Stimulated activated CD8-positive, alpha-beta memory T cell treated with anti-CD3 and anti-CD28 coated beads, Interleukin-4, amount 100 ng/mL, for 1 hour (primary cell): ENCODE results near the gene ADGRL1.

Experiments used
- DNase-seq, 2 donors: peaks; one replicate each; pipeline ENCODE4 v3.0.0-alpha.2; 2020; ENCODE audit warnings: low read depth in 2 of 2, low spot score in 1 of 2

ADGRL1 gene

DNA sequence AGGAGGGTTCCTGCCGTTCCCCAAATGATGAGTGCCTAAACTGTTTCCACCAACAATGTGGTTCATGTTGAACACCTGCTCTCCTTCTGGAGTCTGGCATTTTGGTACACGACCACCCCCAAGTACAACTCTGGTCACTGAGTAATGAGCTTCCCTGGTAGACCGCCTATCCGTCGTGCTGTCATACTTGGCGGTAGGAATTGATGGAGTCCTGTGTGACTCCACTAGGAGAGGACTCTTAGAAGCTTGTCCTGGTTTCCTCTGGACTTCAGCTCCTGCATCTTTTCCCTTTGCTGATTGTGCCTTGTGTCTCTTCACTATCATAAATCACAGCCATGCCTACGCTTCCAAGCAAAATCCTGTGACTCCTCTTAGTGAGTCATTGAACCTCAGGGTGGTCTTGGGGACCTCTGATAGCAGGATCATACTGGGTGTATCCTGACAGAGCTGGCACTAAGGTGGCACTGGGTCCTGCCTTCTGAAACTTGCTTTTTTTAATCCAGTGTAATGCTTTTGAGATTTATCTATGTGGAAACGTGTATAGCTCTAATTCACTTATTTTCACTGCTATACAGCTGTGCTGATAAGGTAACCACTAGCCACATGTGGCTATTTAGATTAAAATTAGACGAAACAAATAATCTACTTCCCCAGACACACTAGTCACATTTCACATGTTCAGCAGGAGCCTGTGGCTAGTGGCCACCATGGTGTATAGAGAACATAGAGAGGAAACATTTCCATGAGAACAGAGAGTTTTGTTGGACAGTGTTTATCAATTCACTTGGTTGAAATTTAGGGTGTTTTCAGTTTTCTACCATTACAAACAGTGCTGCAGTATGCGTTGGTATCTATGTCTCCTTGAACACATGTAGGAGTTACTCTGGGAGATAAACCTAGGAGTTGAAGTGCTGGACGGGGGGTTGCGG, 63.4 kb downstream of the ADGRL1 start:
- no peak for DNase-seq

DNA sequence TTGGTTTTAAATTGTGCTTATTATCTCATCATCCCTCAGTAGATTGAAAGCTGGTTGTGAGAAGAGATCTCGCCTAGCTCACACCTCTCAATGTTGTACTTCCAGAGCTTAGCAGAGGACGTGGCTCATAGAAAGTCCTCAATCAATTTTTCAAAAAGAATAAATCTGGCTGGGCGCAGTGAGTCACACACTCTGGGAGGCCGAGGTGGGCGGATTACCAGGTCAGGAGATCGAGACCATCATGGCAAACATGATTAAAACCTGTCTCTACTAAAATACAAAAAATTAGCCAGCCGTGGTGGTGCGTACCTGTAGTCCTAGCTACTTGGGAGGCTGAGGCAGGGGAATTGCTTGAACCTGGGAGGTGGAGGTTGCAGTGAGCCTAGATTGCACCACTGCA, 64.9 kb downstream of the ADGRL1 start:
- DNase-seq = no peak

DNA sequence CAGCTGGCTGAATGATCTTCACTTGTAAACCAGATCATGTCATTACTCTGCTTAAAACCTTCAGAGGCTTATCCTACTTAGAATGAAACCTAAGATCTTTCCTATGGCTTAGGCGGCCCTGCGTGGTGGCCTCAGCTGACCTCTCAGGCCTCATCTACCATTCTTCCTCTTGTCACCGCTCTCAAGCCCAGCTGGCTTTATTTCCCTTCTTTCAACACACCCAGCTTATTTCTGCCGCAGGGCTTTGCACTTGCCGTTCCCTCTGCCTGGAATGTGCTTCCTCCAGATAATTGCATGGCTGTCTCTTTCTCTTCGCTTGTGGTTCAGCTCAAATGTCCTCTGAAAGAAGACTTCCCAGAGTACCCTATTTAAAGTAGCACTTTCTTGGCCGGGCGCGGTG, 66.0 kb downstream of the ADGRL1 start:
- no peak for DNase-seq

DNA sequence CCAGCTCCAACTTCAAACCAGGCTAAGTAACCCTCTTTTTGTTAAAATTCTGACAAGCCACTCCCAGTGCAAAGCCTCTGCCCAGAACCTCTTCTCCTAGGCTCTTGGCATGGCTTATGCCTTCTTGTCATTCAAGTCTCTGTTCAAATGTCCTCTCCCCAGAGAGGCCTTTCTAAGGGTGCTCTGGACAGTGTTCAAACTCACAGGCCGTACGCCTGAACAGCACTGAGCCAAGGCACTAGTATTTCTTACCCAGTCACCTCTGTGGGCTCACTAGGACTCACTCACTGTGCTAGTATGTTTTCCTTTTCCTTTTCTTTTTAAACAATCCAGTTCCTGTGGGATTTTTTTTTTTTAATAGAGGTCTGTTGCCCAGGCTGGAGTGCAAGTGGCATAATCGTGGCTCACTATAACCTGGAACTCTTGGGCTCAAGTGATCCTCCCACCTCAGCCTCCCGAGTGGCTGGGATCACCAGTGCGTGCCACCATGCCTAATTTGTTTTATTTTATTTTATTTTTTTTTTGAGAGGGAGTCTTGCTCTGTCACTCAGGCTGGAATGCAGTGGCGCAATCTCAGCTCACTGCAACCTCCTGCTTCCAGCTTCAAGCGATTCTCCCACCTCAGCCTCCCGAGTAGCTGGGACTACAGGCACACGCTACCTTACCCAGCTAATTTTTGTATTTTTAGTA, 67.2 kb downstream of the ADGRL1 start:
- DNase-seq = no peak

DNA sequence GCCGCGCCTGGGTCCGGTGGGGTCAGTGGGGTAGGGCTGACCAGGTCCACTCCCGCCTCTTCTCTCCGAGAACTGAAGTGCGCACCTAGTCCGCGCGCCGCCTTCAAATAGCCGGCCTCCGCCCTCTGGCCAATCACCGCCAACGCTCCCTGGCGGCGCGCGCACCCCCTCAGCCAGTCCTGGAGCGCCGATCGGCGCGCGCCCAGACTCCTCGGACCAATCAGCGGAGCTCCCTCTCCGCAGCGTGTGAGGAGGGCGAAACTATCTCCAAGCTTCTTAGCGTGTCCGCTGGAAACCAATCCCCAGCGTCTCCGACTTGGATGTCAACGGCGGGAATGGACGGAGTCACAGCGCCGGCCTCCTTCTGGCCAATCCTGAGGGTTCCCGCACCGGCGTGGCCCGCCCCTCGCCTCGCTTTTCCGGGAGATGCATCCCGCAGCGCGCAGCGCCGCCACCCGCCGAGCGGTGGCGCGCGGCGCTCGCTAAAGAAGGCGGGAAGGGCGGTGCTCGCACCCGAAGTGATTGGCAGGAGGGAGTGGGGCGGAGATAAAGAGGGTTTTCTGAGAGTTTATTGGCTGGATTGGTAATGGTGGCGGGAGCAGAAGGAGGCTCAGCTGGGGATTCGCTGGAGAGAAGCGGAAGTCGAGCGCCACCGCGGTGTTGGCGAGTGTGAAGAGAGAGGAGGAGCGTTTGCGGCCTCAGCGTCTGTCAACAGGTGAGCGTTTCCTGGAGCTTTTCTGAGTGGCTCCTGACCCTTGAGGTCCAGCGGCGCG, 69.3 kb downstream of the ADGRL1 start, which contains the start of gene ASF1B:
ASF1B (minus strand) TSS at position 81 of the 773 bp plus-strand sequence. CDS start 133 bp downstream, outside the sequence.
- peak; percentile 88 to 95 for DNase-seq

DNA sequence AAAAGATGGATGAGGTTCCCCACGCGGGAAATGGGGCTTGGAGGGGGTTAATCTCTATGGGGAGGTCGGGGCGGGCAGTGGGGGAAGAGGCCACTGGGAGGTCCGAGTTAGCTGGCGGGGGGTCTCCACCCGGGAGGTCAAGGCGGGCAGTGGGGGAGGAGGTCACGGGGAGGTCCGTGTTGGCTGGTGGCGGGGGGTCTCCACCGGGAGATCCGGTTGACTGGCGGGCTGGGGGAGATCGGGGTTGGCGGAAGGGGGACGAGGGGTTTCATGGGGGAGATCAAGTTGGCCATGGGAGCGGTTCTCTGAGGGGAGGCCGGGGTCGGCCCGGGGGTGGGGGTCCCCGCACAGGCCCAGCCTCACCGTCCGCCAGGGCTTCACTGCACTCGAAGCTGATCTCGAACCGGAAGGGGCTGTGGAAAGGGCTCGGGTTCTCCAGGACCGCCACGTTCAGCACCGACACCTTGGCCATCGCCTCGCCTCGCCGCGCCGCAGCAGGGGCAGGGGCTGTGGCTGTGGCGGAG, 69.9 kb downstream of the ADGRL1 start:
- no peak for DNase-seq

DNA sequence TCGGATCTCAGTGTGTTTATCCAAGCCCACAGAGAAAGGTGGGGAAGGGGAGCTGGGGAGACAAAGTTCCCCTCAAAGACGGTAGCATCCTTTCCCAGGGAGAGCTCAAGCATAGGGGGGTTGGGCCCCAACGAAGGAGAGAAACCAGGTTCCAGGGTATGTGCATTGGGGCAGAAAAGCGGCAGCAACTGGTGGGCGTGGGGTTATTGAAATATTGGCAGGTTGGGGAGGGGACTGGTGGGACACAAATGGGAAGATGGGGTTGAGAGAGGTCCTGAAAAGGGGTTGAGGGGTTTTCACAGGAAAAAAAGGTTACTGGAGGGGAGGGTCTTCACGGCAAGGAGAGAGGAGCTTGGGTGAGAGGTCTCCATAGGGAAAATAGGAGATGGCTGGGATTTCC, 70.6 kb downstream of the ADGRL1 start:
- no peak for DNase-seq

DNA sequence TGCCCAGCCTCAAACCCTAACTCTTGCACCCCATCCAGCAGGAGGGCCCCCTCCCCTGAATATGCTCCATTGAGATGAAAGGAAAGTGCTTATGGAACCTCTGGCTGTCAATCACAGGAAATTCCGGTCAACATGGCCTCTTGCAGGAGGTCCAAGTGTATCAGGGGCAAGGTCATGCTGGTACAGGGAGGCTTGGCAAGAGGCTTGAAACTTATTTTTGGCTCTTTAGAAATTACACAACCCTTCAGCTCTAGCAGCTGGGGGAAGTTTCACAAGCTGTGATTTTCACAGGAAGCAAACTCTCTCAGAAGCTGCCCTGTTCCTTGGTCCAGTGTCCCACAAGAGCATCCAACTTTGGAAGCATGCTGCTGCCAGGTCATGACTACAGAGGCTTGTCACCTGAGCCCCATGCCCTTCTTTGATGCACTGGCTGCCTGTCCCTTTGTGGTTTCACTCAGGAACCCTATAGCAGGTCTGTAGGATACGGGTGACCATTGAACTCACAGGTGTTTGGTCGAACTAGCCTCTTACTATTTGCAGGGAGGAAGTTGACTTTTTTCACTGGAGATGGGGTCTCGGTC, 78.0 kb downstream of the ADGRL1 start:
- DNase-seq = no peak

DNA sequence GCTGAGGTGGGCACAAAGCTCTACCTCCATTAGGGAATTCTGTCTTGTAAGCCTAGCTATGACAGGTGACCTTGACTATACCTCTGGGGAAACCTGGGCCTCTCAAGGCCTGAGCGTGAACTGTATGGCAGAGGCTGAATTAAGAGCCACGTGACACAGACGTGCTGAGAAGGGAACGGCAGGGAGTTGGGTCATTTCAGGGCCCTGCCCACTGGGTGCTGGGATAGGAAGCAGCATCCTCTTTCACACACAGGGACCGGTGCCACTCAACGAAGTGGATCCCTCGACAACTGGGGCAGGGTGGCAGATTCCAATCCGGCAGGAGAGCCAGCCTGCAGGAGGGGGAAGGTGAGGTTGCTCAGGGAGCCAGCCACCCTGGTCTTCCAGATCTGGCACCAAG, 78.8 kb downstream of the ADGRL1 start:
- DNase-seq = no peak

DNA sequence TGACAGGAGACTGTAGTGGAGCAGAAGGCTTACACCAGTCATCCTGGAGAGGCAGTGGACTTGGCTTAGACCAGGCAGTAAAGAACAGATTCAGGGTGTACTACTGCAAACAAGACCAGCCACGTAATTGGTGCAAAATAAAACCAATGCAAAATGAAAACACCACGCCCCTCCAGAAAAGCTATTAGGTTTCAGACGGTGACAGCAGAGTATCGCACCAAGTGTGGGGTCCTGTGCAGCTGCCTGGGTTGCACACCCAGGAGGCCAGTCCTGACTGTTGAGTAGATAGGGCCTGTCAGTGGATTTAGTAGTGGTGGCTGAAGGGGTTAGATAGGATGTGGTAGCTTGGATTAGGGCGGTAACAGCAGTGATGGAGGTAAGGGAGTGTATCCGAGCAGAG, 83.0 kb downstream of the ADGRL1 start:
- DNase-seq = no peak

DNA sequence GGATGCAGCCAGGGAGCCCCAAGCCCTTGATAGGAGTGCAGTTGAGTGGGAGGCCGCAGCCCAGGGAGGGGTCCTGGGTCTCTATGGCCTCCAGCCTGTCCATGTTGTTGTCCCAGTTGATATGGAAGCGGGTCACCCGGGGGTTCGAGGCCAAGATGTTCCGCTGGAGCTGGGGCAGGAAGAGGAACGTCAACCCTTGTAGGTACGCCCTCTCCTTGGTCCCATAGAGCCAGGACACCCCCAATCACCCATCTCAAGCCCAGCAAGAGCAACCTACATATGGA, 85.5 kb downstream of the ADGRL1 start:
- DNase-seq = no peak

DNA sequence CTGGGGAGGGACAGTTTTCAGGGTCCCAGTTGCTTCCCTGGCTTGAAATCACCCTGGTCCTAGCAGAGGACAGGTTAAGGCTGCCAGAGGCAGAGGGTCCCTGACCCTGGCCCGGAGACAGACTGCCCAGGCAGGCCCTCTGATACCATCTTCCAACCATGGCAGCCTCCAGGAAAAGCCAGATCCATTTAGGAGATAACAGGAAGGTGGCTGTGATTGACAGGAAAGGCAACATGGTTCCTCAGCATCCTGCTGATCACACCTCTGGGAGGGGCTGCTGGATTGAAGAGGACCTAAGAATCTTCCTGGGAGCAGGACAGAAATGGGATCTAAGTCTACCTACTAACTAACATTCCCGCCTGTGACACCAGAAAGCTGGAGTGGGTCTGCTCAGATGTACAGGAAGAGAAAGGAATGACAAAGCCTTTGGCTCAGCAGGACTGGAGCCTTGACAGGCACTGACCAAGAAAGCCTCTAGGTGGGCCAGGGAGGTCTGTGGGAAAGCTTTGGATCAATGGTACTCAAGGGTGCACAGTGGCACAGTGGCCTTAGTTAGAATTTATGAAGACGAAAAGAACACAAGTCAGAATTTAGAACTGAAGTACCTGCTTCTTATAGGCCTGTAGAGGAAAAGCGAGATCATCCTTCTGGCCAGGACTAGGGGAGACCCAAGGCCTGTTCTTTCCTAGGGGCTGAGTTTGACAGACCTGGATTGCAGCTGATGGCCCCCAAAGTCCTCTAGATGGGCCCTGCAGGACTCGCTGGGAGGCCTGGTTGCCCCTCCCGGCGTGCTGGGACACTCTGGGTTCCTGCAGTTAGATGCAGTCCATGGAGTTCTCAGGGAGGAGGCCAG, 86.1 kb downstream of the ADGRL1 start:
- DNase-seq = no peak

DNA sequence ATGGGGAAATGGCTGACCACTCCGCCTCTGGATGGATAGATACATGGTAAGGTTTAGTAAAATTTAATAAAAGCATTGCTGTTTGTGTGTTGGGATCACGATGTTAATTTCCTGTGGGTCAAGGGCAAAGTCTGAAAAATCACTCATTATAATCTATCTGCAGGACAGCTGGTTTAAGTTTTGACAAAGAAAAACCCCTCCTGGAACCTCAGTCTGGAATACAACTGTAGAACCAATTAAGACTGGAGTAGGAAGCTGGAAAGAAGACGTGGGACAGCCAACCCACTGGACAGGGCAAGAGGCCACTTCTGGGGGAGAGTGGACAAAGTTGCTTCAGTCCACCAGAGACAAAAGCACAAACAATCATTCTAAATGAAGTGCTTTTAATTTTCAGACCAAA, 86.8 kb downstream of the ADGRL1 start:
- DNase-seq = no peak

DNA sequence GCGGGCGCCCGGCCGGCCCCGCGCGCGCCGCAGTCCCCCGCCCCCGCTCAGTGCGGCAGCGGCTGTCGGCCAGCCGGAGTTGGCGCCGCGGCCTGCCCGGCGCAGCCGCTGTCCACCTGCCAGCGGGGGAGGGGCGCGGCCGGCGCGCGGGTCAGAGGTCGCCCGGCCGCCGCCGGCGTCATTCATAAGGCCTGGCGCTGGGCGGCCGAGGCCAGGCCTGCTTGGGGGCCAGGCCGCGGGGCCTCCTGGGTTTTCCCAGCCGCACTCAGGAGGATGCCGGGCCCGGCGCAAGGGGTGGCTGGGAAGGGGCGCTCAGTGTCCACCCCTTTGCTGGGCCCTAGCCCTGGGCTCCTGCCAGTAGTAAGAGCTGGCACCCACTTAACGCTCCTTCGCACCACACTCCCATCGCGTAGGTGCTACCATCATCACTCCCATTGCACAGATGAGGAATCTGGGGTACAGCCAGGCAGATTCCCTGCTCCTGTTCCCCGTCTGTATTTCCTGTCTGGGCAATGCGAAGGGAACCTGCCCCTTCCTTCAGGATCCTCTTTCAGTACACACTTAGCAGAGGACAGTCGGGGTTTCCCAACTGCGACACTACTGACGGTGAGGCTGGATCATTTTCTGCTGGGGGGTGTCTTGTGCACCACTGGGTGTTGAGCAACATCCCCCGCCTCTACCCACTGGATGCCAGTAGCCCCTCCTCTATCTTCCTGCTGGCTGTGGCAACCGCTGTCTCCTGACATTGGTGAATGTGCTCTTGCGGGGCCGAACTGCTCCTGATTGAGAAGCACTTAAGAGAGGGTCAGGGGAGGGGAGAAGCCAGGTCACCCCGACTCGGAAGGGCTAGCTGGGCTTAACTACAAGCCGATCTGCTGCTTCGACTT, 87.6 kb downstream of the ADGRL1 start:
- no peak for DNase-seq

DNA sequence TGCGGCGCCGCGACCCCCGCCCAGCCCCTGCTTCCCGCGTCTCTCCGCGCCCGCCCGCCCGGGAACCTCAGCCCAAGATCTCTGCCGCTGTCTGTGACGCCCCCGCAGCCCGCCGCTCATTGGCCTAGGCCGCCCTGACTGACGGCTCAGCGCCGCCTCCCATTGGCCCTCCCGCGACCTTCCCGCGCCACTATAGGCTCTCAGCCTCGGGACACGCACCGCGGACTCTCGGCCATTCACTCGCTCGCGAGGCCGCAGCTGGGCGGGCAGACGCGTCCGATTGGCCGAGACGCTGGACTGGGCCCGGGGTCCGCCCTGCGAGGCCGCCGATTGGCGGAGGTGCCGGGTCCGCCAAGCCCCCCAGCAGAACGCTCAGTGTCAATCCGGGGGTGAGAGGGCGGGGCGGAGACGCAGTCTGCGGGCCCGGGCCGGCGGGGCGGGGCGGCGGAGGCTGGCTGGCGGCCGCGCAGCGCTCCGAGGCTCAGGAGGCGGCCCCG, 88.3 kb downstream of the ADGRL1 start, which contains the start of gene PRKACA:
PRKACA (minus strand) TSS at position 95 of the 497 bp plus-strand sequence. CDS start 215 bp downstream, outside the sequence.
- DNase-seq = peak; percentile 96 to 98

DNA sequence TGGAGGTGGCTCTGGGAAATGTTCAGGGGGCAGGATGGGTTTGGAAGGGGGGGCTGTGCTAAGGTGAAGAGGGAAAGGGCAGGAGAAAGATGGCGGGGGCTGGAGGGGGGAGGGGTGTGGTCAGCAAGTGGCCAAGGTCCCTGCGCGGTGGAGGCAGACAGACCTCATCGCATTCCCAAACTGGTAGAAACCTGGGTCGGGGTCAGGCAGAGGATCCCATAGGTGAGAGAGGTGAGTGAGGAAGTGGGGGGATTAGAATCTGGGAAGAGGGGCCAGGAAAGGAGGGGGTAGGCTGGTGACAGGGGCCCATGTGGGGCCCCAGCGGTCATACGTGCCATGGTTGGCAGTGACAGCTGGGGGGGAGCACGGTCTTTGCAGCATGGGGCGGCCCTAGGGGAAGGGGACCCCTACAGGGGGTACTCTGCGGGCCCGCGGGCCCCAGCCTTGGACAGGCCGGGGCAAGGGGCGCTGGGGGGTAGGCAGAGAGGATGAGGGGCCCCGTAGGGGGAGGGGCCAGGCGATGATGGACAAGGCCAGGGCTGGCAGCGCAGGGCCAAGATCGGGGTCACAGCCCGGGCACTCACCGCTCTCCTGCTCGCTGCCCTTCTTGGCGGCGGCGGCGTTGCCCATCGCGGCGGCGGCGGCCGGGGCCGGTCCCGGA, 88.9 kb downstream of the ADGRL1 start:
- no peak for DNase-seq

DNA sequence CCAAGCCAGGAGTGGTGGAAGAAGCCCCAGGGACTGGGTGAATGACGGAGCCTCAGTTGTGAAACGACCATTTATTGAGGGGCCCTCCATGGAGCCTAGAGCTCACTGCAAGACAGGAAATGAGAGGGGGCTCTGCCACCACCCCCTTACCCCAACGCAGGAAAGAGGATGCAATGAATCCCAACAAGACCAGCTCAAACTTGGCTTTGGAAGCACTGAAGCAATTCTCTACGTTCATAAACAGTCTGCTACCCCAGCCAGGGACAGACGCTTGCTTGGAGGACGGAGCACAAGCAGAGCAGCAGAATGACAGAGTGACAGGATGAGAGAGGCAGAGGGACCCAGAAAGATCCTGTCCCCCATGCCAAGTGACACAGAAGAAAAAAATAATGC, 89.4 kb downstream of the ADGRL1 start:
- DNase-seq = no peak

DNA sequence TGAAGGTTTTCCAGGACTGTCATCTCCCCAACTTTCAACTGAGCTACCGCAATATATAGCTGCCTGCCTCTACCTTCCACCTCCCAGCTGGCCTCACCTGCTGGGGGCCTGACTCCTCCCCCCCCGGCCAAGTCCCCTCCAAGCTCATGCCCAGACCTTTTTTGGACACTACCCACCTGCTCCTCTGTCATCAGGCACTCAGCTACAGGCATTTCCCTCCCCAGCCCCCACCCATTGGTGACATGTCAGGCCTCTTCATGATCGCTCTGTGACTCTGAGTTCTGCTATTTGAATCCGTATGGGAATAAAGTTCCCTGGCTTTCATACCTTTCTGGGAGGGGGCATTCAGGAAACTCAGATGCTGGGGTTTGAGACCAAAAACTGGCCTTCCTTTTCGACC, 90.2 kb downstream of the ADGRL1 start:
- no peak for DNase-seq
